IPS-NIHi7 (cell line): ENCODE results near the gene LHX1.
A peak's percentile ranks its signal among the peaks of the same experiment; 100 is the strongest.

ENCODE experiments used
- DNase-seq: peaks from one replicate; pipeline ENCODE4 v3.0.0; 2012; ENCODE audit warnings: mixed read lengths; ENCODE audit errors: extremely low spot score

LHX1 gene

DNA sequence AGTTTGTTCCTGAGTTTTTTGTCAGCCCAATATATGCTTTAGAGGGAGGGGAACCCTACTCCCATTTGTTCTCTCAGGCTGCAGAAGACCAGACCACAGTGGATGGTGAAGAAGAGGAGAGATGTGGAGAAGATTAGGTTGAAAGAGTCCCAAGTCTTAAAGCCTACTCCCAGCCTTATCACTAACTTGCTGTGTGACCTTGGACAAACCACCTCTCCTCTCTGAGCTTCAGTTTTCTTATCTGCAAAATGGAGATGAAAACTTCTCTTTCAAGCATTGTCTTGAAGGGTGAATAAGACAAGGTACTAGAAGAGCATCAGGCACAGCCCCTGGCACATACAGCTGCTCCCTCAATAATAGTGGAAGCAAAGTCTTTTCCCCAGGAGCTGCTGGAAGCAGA, 15.1 kb upstream of the LHX1 start:
- DNase-seq: no peak

DNA sequence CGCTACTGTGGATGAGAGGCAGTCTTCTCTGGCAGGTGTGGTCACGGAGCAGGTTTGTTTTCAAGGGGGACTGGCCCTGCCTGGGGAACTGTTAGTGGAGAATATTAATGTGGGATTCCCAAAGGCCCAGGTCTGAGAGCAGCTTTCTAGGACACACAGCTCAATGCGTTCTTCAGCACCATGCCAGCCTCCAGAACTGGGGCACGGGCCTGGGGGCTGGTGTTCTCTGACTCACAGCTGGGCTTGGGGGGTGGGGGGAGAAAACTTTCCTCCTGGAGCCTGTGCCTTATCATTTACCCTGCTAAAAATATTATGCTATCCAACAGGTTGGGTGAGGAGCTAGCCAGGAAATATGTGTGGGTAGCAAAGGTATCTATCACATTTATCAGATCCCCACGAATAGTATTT, 13.5 kb upstream of the LHX1 start:
- DNase-seq: no peak

DNA sequence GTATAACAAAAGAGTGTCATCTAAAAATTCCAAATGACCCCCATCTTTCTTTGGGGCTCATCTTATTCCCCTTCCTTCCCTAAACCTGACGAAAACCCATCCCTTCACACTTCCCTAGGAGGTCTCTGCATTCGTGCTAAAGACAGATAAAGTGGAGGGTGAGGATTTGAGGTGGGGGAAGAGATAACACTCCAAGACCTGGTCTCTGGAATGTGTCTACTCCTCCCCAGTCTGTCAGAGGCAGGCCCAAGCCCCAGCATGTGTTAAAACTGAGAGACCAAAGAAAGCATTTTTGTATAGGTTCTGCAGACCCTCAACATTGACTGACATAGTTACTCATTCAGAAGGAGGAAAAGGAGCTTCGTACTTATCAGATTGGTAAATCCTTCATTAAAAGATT, 11.0 kb upstream of the LHX1 start:
- DNase-seq: no peak

GRCh38 chr17:36926701-36927100, 10.6 kb upstream of the LHX1 start:
- DNase-seq: no peak

GRCh38 chr17:36928471-36929345, 8.6 kb upstream of the LHX1 start:
- DNase-seq: no peak

GRCh38 chr17:36929851-36930582, 7.3 kb upstream of the LHX1 start:
- no peak for DNase-seq

DNA sequence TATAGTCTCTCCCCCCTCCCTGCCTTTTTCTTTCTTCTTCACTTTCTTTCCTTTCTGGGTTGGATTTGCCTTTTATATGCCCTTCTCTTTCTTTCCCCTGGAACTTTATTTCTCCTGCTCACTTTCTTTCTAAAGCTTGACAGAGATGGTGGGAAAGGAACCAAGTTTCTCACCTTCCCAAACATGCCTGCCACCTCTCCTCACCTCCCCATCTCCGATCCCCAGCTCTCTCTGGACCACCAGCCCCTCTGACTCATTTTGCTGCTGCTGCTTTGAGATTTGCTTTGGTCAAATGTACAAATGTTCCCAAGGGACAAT, 6.7 kb upstream of the LHX1 start:
- no peak for DNase-seq

DNA sequence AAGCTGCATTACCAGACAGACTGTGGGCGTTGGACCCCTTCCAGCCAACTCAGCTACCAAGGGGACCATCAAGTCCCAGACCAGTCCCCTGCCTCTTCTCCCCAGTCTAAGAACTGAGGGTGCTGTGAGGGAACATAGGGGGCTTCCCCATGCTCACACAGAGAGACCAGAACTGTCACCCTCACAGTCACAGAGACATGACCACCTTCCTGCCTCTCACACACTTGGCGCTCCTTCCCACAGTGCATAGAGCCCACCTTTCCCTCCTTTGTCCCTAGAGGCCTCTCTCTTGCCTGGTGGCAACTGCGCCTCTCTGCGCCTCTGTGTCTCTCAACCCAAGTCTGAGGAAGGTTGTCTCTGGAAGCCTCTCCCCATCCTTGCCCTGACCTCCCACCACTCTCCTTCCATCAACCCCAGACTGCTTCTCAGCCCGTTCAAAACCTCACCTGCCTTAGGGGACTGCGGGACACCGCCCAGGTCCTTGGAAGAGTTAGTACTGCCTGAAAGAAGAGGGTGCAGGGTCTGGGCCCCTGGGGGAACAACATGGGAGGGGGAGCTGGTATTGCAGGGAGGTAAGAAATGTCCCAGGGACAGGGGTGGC, 6.1 kb upstream of the LHX1 start:
- DNase-seq: no peak

GRCh38 chr17:36931697-36932382, 5.4 kb upstream of the LHX1 start:
- no peak for DNase-seq

GRCh38 chr17:36932383-36932693, 4.9 kb upstream of the LHX1 start:
- DNase-seq: no peak

DNA sequence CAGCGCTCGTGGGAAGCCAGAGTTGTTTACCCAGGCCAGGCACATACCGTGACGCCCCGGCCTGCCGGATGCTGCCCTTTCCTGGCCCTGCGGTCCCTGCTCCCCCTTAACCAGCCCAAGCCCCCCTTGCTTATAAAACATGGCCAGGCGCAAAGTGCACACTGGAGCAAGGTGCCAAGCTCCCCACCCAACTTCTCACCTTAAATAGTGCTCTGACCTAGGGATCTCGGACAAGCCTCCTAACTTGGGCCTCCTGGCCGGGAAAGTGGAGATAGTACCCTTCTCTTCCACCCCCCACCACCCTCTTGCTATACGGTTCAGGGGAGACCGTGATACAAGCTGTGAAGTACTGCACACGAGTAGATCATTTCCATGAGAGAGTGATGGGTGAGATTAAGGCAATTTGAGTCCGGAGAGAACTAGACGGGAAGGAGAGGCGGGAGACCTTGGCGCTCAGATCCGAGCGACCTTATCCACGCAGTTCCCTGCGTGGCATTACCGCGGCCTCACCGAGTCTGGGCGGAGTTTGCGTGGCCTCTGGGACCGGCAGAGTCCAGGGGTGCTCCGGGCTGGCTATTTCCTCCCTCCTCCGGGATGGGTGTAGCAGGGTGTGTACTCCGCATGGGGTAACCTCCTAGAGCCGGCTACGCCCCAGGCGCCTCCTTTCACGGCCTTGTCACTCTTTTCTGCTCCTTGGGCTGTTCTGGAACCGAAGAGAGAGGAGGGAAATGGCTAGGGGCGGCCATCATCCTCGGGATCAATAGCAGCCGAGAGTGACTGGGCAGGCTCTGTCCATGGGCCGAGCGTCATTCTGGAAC, 4.4 kb upstream of the LHX1 start:
- no peak for DNase-seq

DNA sequence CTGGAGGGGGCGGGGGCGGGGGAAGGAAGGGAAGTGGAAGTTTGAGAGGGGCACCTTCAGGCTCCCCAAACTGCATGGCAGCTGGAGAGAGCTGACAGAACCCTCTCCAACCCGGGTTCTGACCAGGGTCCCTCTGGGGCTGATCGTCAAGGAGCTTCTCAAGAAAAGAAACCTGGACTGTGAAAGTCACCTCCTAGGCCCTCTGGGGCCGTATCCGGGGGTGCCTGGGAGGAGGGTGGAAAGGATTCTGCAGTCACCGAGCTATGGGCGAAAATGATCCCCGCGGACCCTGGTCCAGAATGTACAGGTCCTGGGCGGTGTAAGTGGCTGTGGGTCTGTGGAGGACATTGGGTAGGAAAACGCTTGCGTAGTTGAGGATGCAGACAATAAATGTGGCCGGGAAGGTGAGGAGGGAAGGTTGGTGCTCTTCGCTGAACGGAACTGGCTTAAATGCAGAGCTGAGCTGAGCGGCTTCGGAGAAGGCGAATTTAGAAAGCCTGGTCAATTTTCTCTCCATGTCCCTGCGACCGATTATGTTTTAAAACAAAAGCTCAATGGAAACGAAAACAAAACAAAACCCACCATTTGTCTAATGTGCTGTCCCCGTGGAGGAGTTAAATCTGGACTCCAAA, 3.6 kb upstream of the LHX1 start:
- no peak for DNase-seq

DNA sequence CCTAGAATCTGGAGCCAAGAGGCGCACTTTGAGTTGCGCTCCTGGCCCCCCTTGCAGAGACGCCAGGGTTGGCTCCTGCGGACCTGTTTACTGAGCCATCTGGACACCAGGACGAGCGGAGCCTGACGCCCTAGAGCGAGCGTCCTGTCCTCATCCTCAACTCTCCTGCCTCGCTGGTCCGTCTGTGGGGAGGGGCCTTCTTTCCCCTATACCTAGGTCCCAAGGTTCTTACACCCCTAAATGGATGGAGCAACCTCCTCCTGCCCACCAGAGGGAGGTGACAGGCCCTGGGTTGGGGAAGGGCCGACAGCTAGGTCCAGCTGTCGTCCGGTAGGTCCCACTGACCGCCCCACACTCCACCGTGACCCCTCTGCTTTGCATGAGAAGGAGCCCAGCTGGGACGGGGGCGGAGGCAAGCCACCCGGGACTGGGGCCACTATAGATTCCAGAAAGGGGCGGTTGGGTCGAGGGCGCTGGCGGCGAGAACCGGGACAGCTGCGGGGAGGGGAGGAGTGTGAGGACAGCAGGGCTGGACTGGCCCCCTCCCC, 3.1 kb upstream of the LHX1 start:
- DNase-seq: no peak

DNA sequence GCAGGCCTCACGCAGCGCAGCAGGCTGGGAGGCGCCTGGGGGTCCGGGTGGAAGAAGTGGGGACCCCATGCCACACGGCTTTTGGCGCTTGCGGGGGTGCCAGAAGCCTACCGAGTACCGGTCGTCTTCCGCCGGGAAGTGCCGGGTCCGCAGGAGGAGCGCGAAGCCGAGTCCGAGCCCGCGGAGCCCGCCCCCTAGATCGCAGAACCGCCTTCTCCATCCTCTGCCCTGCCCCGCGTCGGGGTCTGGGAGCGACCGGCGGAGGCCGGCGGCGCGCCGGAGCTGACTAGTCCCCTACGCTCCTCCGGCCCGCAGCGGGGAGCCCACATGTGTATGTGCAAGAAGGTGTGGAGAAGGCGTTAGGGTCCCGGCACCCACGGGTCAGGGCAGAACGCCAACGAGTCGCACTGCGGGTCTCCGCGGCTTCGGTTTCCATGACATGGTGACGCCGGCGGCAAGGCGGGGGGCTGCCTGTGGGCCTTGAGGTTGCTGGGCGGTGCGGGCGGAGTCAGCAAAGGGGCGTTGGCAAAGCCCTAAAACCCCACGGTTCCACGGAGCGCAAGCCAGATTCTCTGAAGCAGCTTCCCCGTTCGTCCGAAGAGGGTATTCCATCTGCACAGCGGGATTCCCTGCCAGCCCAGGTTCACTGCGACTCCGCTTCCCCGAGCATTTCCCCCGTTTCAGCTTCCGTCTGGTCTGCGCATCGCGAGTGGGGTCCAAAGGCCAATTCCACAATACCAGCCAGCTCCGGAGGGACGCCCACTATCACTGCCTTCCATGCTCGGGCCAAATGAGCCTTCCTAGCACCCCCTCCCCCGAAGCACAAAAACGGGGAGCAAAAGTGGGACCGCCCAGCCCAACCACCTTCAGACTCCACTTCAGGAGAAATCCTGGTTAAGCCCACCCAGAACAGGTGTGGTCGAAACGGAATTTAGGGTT, 2.3 kb upstream of the LHX1 start:
- no peak for DNase-seq

GRCh38 chr17:36935671-36936454, 1.4 kb upstream of the LHX1 start:
- no peak for DNase-seq

- peak; percentile 75 for DNase-seq
Measured at GRCh38 chr17:36936455-36937000, 747 bp upstream of the LHX1 start.

DNA sequence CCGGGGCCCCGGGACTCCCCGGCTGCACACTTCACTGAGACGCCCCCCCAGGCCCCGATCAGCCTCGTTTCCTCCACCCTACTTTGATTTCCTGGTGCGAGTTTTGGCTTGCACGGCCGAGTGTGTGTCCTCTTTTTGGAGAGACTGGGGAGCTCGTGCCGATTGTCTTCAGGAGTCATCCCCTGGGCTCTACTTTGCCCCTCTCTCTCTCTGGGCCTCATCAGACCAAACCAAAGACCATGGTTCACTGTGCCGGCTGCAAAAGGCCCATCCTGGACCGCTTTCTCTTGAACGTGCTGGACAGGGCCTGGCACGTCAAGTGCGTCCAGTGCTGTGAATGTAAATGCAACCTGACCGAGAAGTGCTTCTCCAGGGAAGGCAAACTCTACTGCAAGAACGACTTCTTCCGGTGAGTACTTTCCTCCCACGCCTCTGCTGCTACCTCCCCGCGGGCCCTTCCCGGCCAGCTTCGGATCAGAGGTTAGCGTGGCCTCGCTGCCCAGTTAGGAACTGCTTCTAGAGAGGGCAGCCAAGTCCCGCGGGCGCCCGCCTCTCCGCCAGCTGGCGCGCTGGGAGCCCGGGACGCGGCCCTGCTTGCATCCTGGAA, 787 bp downstream of the LHX1 start:
- no peak for DNase-seq

- no peak for DNase-seq
Measured at GRCh38 chr17:36938566-36939051, 1.3 kb downstream of the LHX1 start.
